Limb (tissue), 2 donors: ENCODE measurements around the gene PHF20.
"Not testable (repeated sequence)": the region's sequence is repeated elsewhere in the genome, so short reads cannot be mapped to it uniquely, and the experiment has no call there.

Experiments used
- DNase-seq, 2 donors: peaks; one replicate each; pipeline ENCODE4 v3.0.0-alpha.2; 2016; ENCODE audit errors: extremely low spot score in 2 of 2

The PHF20 gene

DNA sequence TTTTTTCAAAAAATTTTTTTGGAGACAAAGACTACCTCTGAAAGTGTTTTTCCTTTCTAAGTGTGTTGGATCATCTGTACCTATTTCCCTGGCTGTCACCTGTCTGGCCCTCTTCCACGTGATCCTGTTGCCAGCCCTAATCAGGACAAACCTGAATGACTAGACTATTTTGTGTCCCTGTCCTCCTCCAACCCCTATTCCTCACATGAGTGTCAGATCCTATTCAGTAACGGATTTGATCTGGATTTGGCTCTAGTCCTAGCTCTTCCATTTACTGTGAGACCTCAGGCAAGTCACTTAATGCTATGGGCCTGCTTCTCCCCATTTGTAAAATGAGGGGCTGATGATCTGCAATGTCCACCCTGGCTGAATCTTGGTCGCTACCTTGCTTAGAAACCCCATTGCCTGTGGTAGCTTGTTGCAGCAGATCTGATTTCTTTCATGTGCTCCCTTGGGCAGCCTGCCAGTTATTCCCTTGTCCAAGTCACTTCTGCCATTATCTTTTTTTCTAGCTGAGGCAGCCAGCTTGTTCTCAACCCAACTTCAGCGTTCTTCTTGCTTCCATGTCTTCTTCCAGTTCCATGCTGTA, 4.8 kb downstream of the PHF20 start:
- peak in 1 of 2 donors; percentile 10 for DNase-seq

DNA sequence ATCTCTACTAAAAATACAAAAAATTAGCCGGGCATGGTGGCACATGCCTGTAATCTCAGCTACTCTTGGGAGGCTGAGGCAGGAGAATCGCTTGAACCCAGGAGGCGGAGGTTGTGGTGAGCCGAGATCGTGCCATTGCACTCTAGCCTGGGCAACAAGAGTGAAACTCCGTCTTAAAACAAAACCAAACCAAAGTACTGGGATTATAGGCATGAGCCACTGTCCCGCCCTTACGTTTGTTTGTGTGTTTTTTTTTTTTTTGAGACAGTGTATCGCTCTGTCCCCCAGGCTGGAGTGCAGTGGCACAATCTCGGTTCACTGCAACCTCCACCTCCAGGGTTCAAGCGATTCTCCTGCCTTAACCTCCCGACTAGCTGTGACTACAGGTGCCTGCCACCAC, 12.0 kb downstream of the PHF20 start:
- not testable (repeated sequence) for DNase-seq

DNA sequence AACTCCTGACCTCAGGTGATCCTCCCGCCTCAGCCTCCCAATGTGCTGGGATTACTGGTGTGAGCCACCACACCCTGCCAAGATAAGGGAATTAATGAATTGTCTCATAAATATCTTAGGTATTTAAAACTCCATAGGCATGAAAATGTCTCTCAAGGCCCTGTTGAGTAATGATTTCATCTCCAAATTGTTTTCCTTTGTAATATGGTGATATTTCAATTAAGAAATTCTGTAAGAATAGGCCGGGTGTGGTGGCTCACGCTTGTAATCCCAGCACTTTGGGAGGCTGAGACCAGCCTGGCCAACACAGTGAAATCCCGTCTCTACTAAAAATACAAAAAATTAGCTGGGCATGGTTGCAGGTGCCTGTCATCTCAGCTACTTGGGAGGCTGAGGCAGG, 13.7 kb downstream of the PHF20 start:
- not testable (repeated sequence) for DNase-seq

DNA sequence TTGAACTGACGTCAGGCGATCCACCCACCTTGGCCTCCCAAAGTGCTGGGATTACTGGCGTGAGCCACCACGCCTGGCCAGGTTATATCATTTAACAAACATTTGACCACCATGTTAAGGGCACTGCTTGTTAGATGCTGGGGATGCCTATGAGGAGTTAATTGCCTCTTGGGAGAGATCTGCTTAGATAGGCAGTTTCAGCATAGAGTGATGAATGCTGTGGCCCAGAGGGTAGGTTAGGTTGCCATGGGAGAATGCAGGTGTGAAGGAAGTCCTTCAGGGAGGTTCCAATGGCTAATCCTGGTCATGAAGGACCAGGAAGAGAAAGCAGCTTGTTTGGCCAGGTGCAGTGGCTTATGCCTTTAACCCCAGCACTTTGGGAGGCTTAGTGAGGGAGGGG, 17.0 kb downstream of the PHF20 start:
- no peak for DNase-seq

DNA sequence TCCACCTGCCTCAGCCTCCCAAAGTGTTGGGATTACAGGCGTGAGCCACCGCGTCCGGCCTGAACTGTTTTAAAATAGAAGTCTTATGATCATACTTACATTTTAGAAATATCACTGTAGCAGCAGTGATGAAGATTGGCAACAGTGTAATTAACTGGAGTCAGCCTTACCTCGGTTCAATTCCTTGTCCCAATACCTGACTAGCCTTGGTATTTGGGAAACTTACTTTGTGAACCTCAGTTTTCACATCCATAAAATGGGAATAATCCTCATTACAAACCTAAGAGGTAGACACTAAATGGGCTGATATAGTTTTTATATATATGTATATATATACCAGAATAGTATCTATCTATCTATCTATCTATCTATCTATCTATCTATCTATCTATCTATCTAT, 19.3 kb downstream of the PHF20 start:
- DNase-seq: no peak

DNA sequence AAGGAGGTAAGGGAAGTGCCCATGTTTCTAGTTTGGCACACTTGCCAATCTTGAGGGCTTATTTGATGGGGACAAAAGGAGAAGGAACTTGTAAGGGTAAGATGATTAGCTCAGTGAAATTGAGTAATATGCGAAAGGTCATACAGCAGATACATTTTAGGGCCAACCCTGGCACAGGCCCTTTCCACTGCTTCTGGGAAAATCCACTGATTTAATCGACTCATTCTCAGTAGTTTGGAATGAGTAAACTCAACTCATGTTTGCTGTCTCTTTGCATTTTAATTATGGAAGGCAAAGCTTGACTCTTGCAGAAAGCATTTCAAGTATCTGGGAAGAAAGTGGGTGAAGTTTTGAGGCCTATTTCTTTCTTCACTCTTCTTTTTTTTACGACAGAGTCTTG, 20.0 kb downstream of the PHF20 start:
- no peak for DNase-seq

DNA sequence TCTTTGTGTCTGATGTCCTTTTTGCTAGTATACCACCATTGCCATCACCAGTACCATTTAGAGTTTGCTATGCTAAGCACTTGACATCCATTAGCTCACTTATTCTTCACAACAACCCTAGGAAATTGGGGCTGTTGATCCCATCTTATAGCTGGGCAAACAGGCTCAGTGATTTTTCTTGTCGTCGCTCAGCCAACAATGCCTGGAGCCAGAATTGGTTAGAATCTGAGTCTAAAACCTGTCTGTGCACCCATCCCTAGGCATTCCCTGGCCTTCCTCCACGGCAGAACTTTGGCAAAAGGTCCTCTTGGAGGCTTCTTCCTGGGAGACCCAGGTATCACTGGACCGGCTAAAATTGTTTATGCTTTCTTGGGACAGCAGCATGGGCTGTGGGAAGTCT, 20.9 kb downstream of the PHF20 start:
- no peak for DNase-seq

DNA sequence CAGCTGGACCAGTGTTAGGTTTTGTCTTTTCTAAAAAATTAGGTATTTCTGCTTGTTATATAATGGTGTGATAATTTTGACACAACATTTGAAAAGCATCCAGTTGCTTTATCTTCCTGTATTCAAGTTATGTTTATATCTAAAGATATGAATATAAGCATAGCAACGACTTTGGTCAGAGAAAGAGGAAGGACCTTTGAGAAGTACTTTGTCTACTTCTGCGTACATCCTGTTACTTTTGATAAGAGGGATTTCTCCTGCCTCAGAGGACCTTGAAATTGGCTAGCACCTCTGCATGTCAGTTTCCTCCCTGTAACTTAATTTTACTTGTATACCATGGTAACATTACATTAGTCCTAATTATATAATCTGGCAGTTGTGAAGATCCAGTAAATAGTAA, 24.8 kb downstream of the PHF20 start:
- no peak for DNase-seq

DNA sequence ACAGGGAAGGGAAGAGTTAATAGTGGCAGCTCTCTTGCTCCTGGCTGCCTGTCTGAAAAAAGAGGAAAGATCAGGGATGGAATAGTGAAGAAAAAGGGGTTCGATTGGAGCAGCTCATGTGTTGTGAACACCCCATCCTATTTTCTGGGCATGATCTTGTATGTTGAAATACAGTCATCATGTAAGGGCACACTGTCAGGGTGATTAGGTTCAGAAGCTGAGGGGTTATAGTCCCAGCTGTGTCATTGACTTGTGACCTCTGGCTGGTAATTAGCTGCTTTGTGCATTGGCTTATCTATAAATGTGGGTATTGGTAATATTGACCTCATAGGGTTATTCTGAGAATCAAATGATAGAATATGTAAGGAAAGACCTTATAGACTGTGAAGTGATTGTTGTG, 30.1 kb downstream of the PHF20 start:
- no peak for DNase-seq

DNA sequence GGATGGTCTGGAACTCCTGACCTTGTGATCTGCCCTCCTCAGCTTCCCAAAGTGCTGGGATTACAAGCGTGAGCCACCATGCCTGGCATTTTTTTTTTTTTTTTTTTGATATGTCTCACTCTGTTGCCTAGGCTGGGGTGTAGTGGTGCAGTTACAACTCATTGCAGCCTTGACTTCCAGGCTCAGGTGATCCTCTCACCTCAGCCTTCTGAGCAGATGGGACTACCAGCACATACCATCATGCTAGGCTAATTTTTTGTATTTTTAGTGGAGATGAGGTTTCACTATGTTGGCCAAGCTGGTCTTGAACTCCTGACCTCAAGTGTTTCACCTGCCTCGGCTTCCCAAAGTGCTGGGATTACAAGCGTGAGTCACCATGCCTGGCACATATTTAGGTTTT, 34.3 kb downstream of the PHF20 start:
- no peak for DNase-seq

DNA sequence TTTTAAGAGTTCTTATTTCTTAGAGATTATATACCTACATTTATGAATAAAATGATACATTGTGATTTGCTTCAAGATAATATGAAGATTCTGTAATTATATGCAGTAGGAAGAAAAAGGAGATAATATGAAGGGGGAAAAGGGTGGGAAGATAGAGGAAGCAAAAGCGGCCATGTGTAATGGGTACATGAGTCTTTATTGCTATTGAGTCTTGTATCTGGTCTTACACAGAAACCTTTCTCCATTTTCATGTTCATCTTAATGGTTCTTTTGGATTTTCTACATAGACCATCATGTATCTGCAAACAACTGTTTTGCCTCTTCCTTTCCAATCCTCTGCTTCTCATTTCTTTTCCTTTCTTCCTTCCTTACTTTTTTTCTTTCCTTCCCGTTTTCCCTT, 36.1 kb downstream of the PHF20 start:
- DNase-seq: no peak

DNA sequence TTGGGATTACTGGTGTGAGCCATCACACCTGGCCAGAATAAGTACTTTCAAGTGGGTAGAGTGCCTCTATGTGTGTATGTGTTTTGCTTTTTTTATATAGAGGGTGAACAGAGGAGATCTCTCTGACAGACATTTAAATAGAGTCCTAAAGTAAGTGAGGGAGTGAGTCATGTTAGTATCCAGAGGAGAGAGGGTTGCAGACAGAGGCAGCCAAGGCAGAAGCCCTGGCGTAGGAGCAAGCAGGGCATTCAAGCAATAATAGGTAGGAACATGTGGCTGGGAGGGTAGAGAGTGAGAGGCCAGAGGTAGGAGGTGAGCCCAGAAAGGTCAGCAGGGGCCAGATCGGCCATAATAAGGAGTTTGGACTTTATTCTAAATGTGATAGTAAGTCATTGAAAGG, 48.9 kb downstream of the PHF20 start:
- DNase-seq: no peak

DNA sequence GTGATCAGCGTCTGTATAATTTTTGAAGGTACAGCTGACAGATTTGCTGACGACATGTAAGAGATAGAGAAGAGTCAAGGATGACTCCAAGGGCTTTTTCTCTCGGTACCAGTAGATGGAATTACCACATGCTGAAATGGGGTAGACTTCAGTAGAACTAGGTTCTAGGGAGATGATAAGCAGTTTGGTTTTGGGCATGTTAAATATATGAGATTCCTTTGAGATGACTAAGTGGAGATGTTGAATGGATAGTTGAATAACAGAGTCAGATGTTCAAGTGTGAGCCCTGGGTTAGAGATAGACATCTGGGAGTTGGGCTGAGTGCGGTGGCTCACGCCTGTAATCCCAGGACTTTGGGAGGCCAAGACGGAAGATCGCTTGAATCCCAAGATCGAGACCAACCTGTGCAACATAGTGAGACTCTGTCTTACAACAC, 50.0 kb downstream of the PHF20 start:
- DNase-seq: no peak

DNA sequence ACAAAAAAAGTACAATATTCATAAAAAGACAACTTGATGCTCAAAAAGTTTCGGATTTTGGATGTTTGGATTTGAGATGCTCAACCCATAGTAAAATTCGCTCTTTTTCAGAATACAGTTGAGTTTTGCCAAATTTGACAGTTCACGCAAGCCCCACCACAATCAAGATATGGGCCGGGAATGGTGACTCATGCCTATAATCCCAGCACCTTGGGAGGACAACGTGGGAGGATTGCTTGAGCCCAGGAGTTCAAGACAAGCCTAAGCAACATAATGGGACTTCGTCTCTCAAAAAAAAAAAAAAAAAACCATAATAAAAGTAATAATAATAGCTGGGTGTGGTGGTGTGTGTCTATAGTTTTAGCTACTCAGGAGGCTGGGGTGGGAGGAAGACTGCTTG, 51.3 kb downstream of the PHF20 start:
- DNase-seq: no peak

DNA sequence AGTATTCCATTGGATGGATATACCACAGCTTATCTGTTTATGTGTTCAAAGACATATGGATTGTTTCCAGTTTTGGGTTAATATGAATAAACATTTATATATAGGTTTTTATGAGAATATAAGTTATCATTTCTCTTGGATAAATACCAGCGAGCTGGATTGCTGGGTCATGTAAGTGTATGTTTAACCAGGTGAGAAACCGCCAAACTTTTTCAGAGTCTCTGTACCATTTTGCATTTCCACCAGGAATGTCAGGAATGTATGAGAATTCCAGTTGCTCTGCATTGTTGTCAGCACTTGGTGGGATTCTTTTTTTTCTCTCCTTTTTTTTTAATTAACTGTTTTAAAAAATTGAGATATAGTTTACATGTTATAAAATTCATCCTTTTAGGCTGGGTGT, 52.1 kb downstream of the PHF20 start:
- DNase-seq: no peak

DNA sequence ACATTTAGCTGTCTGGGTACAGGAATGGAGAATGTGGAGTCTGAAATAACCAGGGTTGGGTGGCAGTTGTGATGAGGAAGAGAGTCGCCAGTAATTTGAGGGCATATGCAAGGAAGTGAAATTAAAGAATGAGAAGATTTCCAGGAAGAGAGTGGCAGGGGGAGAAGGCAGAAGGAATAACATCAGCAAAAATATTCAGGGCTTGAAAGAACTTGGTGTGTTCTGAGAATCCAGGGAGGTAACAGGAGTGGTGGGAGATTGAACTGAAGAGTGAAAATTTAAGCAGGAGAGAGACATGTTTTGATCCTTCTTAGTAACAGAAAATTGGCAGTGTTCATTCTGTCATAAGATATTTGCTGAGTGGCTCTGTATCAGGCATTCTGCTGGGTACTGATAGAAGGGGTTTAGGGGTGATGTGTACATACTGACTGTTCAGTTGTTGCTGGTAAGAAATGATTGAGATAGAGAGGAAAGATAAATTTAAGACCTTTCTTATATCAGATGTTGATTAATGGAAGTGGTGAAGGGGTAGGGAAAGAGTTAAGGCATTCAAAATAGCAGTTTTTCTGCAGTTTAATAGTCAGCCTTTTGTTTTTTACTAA, 54.7 kb downstream of the PHF20 start:
- DNase-seq: no peak

DNA sequence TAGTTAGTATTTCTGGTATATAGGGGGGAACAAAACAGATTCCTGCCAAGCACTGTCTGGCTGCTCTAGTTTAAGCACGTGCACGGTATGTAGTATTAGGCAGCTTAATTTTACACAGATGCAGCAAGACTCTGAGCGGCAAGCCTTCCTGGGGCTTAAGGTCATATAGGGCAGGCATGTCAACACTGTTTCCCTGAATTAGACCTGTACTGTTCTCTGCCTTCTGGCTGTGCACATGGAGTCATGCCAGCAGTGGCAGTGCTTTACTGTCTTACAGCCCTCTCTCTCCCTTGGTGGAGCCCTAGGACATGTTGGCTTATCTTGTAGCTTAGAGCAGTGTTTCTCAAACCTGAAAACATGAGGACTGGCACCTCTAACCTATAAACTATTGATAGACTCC, 56.6 kb downstream of the PHF20 start:
- no peak for DNase-seq

DNA sequence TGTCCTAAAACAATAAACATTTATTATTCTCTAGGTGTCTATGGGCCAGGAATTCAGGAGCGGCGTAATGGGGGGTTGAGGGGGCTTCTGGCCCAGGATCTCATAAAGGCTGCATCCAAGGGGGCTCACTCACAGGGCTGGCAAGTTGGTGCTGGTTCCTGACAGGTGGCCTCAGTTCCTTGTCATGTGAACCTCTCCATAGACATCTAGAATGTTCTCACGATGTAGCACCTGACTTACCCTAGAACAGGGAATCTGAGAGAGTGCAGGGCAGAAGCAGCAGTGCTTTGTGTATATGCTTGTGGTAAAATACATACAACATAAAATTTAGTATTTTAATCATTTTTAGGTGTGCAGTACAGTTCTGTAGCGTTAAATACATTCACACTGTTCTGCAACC, 57.1 kb downstream of the PHF20 start:
- DNase-seq: no peak

DNA sequence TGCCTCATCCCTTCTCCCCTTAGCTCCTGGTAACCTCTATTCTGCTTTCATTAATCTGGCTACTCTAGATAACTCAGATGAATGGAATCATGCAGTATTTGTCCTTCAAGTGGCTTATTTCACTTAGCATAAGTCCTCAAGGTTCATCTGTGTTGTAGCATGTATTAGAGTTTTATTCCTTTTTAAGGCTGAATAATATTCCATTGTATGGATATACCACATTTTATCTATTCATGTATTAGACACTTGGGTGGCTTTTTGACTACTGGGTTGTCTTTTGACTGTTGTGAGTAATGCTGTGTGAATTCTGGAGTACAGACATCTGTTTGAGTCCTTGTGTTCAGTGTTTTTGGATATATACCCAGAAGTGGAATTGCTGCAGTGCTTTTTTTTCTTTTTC, 58.4 kb downstream of the PHF20 start:
- no peak for DNase-seq

DNA sequence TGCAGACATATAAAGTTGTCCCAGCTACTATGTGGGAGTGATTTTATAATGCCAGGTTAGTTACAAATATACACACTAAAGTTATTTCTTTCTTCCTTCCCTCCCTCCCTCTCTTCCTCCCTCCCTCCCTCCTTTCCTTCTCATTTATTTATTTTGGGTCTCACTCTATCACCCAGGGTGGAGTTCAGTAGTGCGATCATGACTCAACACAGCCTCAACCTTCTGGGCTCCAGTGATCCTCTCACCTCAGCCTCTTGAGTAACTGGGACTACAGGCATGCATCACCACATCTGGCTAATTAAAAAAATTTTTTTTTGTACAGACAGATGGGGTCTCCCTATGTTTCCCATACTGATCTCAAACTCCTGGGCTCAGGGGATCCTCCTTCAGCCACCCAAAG, 59.2 kb downstream of the PHF20 start:
- no peak for DNase-seq

DNA sequence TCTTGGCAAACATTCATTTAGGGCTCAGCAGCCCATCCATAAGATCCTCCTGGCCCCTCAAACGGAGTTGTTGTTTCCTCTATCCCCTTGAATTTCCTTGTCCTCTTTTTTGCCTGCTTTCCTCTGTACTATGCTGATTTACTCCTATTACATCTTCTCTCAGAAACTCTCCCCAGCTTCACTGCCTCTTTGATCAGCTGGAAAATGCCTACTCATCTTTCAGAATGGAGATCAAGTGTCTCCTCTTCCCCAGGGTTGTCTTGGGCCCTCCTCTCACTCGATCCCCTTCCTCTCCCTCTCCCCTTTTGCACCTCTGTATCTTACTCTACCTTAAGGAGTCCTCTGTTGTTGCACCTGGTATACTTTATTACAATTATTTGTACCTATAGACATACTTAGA, 60.2 kb downstream of the PHF20 start:
- no peak for DNase-seq

DNA sequence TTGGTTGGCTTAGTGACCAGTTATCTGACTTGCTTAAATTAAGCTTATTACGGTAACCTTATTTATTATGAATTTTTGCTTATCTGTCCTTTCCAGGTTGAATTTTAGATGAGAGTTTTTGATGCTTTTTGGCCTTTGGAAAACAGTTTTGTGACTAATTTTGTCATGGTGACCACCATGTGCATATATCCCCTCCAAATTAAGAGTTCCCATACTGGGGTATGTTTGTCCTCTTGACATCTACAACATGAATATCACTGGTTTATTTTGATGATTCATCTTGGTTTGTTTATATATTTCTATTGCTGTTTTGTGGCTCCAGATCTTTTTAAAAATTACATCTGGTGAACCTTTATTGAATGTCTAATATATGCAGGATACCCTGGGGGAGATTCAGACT, 61.4 kb downstream of the PHF20 start:
- DNase-seq: no peak

DNA sequence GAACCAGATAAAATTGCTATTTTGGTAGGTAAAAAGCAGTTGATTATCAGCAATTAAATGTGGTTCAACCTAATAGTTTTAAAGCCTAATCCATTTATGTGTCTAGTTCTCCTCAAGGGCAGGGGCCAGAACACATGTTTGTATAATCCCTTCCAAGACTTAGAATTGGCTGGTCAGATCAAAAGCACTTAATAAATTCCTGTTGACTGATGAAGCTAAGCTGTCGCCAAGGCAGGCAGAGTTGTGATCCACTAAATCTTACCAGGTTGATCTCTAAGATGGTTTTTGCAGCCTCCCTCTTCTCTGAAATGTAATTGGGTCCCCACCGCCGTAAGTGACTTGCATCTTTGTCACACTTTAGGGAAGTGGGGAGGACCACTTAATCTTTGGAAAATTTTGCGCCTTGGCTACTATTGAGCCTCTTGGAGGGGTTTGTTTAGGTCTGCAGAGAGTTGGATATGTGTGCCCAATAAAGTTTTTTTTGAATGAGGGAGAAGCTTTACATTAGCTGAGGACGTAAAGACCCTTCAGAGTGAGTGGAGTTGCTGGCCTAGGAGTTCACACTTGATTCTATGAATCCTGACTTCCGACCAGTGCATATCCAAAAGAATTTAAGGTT, 65.9 kb downstream of the PHF20 start:
- DNase-seq: no peak
